Upper lobe of left lung (tissue), 6 donors: ENCODE results near the gene WARS2. TPM values are rescaled to one million over a fixed set of nuclear protein-coding genes. Genes with fewer than 3 reads are reported as not detected.
A peak's percentile ranks its signal among the peaks of the same experiment; 100 is the strongest.

ENCODE experiments used
- ATAC-seq, 2 donors: fragments of 200-7000 bp; cut with Tn5 transposase; one replicate each; pipeline ENCODE4 v1.9.1; 2022; ENCODE audit warnings: mild to moderate bottlenecking in 2 of 2, moderate library complexity in 2 of 2; ENCODE audit not compliant: low FRiP score in 2 of 2
- DNase-seq, 2 donors: peaks; one replicate each; pipeline ENCODE4 v3.0.0-alpha.2; 2019 to 2020
- H3K27ac ChIP-seq, 4 donors: fragments of 200-600 bp; sonication (generic); one replicate each; pipeline ENCODE4 v1.5.1; 2016 to 2019
- H3K27me3 ChIP-seq, 4 donors: fragments of 200-600 bp; sonication (generic); one replicate each; pipeline ENCODE4 v1.5.1; 2017 to 2019
- H3K36me3 ChIP-seq, 4 donors: fragments of 200-600 bp; sonication (generic); one replicate each; pipeline ENCODE4 v1.5.1; 2016 to 2019
- H3K4me1 ChIP-seq, 4 donors: fragments of 200-600 bp; sonication (generic); one replicate each; pipeline ENCODE4 v1.5.1; 2018 to 2019
- H3K4me3 ChIP-seq, 4 donors: fragments of 200-600 bp; sonication (generic); one replicate each; pipeline ENCODE4 v1.5.1; 2017 to 2019; ENCODE audit warnings: mild to moderate bottlenecking in 2 of 4, moderate library complexity in 1 of 4
- H3K9me3 ChIP-seq, 4 donors: fragments of 200-600 bp; sonication (generic); one replicate each; pipeline ENCODE4 v1.5.1; 2018 to 2019
- EP300 ChIP-seq, 4 donors: sonication (generic); formaldehyde crosslinking; IDR thresholded peaks; one replicate each; pipeline ENCODE4 v1.5.1; 2017; ENCODE audit warnings: antibody characterized with exemption in 4 of 4, control low read depth in 2 of 4
- POLR2A ChIP-seq, 4 donors: fragments of 450-650 bp; IDR thresholded peaks; one replicate each; pipeline ENCODE4 v1.5.1; 2016 to 2017; ENCODE audit warnings: antibody characterized with exemption in 4 of 4, mild to moderate bottlenecking in 2 of 4
- POLR2AphosphoS5 ChIP-seq, 2 donors: sonication (generic); formaldehyde crosslinking; IDR thresholded peaks; one replicate each; pipeline ENCODE4 v1.5.1; 2017; ENCODE audit warnings: antibody characterized with exemption in 2 of 2
- WGBS, 2 donors: methylation state at CpG; one replicate each; pipeline ENCODE4 v1.1.5; 2017 to 2018; 5-methylcytosine and 5-hydroxymethylcytosine counted together
- total RNA-seq, 6 donors: library from RNA; depleted of rRNA in 4 of 6; stranded (reverse); fragments of >200 nt in 4 of 6; gene quantifications; one replicate each; pipeline versions ENCODE4 v1.1.0 to v1.2.1, GENCODE V29; 2016 to 2021
- TF ChIP-seq, protein P1 (sequence below), 6 experiments: fragments of 450-650 bp in 4 of 6; fragments of 200-600 bp in 2 of 6; sonication (generic) in 2 of 6; IDR thresholded peaks; one replicate each; pipeline ENCODE4 v1.5.1; 2016 to 2019; ENCODE audit warnings: antibody characterized with exemption in 6 of 6
- donor health status: DM: no; HTN: no; CAD: no; lungs with moderate emphysema.
- donor health status: DM: no; HTN: yes; CAD: no; lungs with severe emphysema.

Gene WARS2
- total RNA-seq, 6 donors from 2014 or later, result 6.3 to 20.5 (median 13.5) TPM

DNA sequence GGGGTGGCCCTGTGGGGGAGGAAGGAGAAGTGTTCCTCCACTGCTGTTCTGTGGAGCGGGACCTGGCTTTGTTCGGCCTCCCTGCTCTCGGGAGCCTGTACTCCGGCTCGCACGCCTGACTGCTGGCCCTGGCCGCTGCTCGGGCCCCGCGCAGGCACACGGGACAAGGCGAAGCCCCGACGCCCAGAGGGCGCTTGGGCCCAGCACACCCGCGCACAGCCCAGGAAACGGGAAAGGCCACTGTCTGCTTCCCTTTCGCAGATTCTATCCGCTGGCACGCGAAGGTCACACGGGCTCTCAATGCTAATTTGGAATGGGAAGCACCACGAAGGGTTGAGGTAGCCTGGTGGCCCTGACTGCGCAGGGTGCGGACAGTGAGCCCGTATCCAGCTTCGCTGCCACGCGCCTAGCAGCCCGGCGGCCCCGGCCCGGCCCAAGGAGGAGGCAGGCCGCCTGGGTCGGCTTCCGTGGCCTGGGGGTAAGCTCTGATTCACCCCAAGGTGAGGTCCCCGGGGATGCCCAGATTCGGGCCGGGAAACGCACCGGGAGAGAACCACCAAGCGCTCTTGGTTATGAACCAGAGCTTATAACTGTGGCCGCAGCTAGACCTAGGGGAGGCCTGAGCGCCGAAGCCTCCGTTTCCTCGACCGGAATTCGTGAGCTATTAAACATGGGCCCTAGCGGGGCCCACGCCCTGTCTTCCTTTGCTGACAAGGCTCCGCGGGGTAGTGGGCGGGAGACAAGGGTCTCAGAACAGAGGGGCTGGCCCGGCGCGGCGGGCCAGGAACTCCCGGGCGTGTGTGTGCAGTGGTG, 132.6 kb downstream of the WARS2 start:
- peaks cover 0 to 40% (median 19%) of the 10 kb centered on the region in 4 donors for H3K27me3 ChIP-seq
- peak; percentile 32 to 54 for ATAC-seq

DNA sequence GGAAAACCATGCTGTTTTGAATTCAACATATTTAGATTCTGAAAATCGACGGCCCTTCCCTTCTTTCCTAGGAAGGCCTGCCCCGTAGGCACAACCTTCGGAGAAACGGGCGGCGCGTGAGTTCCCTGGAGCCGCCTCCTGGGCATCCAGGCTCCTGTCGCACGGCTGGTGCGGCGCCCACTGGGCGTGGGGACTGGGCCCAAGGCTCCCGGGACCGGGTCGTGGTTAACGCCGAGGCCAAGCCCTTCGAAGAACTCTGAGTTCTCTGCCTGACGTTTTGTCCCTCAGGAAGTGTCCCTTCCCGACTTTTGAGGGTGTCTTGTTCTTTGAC, 133.1 kb downstream of the WARS2 start:
- Histone ChIP-seq H3K4me3 (no peak overlapping the region), H3K27me3 (peaks cover 0 to 46% (median 19%) of the 10 kb centered on the region in 4 donors), H3K4me1 (peaks cover 22 to 31% (median 23%) of the 10 kb centered on the region in 4 donors), H3K36me3 (no peaks in the 10 kb centered on the region), H3K27ac (no peak overlapping the region), H3K9me3 (no peaks in the 10 kb centered on the region)
- TF ChIP-seq POLR2AphosphoS5 (IDR thresholded peaks at IDR 0.05), result no peak
- TF ChIP-seq POLR2A (IDR thresholded peaks at IDR 0.05), result no peak
- TF ChIP-seq EP300 (IDR thresholded peaks at IDR 0.05), result no peak
- TF ChIP-seq, protein P1, sequence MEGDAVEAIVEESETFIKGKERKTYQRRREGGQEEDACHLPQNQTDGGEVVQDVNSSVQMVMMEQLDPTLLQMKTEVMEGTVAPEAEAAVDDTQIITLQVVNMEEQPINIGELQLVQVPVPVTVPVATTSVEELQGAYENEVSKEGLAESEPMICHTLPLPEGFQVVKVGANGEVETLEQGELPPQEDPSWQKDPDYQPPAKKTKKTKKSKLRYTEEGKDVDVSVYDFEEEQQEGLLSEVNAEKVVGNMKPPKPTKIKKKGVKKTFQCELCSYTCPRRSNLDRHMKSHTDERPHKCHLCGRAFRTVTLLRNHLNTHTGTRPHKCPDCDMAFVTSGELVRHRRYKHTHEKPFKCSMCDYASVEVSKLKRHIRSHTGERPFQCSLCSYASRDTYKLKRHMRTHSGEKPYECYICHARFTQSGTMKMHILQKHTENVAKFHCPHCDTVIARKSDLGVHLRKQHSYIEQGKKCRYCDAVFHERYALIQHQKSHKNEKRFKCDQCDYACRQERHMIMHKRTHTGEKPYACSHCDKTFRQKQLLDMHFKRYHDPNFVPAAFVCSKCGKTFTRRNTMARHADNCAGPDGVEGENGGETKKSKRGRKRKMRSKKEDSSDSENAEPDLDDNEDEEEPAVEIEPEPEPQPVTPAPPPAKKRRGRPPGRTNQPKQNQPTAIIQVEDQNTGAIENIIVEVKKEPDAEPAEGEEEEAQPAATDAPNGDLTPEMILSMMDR (IDR thresholded peaks at IDR 0.05), result no peak
- DNase-seq (peak in 1 of 2 donors; percentile 79), ATAC-seq (no peak)
- 0 to 15% methylated on average over 1 to 22 of the region's 22 CpGs for WGBS, 2 donors

More for the DNA sequence above, 132.6 kb downstream of the WARS2 start:
- TF ChIP-seq POLR2AphosphoS5 (IDR thresholded peaks at IDR 0.05), result no peak
- TF ChIP-seq, protein P1 (IDR thresholded peaks at IDR 0.05), result no peak
- TF ChIP-seq EP300 (IDR thresholded peaks at IDR 0.05), result no peak
- TF ChIP-seq POLR2A (IDR thresholded peaks at IDR 0.05), result no peak
- H3K9me3 ChIP-seq, result no peaks in the 10 kb centered on the region
- H3K36me3 ChIP-seq, result no peaks in the 10 kb centered on the region
- H3K4me1 ChIP-seq, result peaks cover 22 to 27% (median 23%) of the 10 kb centered on the region in 4 donors
- DNase-seq, result peak in 1 of 2 donors; percentile 82
- 7 to 12% methylated on average over 32 to 56 of the region's 61 CpGs for WGBS, 2 donors
- no peak overlapping the region for H3K27ac ChIP-seq
- peak overlapping the region in 3 of 4 donors; percentile 0 to 25 (median 21) for H3K4me3 ChIP-seq

DNA sequence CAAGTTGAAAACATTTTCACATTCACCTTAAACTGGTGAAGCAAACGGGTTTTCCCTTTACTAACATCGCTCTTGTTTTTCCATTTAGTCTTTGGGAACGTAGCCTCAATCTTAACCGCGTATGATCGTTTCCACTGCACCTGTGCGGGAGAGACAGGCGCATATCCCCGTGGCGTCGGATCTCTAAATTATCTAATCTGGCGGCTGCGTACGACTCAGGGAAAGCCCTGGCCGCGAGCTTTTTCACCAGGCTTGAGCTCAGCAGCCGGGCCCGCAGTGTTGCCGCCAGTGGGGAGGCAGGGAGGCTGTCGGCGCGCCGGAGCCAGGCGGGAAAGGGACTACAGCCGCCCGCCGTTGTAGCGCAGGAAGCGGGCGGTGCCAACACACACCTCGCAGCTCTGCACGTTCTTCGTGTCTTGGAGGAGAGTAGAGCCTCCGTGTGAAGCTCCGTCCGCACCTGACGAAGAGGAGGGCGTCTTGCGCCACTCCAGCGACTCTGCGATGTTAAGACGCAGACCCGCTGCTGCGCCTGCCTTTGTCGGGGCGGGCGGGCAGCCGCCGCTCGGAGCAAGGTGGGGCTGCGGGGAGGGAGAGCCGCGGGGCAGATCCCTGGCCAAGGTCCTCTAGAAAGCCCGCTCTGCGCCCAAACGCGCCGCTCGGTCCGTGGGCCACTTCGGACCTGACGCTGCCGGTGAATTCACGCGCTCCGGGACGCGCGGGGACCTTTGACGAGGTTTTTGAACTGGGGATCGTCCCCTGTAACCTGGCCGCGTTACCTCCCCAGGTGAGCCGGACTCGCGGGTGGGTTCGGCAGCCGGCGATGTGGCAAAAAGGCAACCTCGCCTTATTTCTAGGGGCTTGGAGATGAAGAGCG, 133.8 kb downstream of the WARS2 start:
- WGBS, 2 donors, result 4 to 6% methylated on average over 13 to 50 of the region's 81 CpGs
- Histone ChIP-seq H3K9me3 (no peaks in the 10 kb centered on the region), H3K4me1 (peaks cover 23 to 38% (median 27%) of the 10 kb centered on the region in 4 donors), H3K27ac (no peak overlapping the region), H3K36me3 (no peaks in the 10 kb centered on the region), H3K27me3 (peaks cover 0 to 46% (median 20%) of the 10 kb centered on the region in 4 donors), H3K4me3 (no peak overlapping the region)
- ATAC-seq (peak in 1 of 2 donors; percentile 23), DNase-seq (peak in 1 of 2 donors; percentile 82)
- TF ChIP-seq, protein P1 (IDR thresholded peaks at IDR 0.05), result no peak
- TF ChIP-seq POLR2AphosphoS5 (IDR thresholded peaks at IDR 0.05), result no peak
- TF ChIP-seq POLR2A (IDR thresholded peaks at IDR 0.05), result no peak
- TF ChIP-seq EP300 (IDR thresholded peaks at IDR 0.05), result no peak

DNA sequence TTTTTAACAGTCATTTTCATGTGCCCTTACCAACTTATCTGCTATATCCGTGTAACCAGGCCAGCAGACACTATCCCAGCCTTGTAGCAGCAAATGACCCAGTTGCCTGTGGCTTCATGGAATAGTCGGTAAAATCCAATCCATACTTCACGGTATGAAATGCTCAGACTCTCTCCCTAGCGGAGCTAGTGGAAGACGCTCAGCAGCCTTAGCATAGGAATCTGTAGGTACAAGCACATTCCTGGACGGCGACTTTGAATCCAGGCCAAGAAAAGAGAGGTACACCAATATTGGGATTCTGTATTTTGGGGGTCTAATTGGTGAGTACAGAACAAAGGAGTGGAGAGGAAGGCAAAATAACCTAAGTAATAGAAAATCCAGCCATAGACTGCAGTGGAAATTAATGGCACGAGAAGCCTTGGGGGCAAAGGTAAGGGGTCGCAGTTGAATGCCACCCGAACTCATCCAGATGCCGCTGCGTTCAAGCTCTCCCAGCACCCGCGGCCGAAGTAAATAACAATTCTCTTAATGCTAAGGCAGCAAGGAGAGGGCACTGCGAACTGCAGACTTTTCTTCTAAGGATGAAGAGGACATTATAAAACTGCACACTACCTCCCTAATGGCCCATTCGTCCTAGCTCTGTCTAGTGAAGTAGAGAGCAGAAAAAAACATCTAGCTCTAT, 134.6 kb downstream of the WARS2 start:
- DNase-seq (no peak), ATAC-seq (no peak)
- Histone ChIP-seq H3K36me3 (no peaks in the 10 kb centered on the region), H3K9me3 (no peaks in the 10 kb centered on the region), H3K4me1 (peaks cover 29 to 46% (median 35%) of the 10 kb centered on the region in 4 donors), H3K27ac (no peak overlapping the region), H3K4me3 (no peak overlapping the region), H3K27me3 (peaks cover 0 to 51% (median 26%) of the 10 kb centered on the region in 4 donors)
- TF ChIP-seq EP300 (IDR thresholded peaks at IDR 0.05) (no peak), POLR2A (IDR thresholded peaks at IDR 0.05) (no peak), POLR2AphosphoS5 (IDR thresholded peaks at IDR 0.05) (no peak)
- TF ChIP-seq, protein P1 (IDR thresholded peaks at IDR 0.05), result no peak
- 12 to 14% methylated on average over 17 of the region's 17 CpGs for WGBS, 2 donors
